Stimulated activated CD8-positive, alpha-beta memory T cell treated with anti-CD3 and anti-CD28 coated beads, Interleukin-12 subunit alpha, Interleukin-12 subunit beta, amount 100 ng/mL, for 24 hours (primary cell): ENCODE measurements around the gene SIRT5.

Experiments
- DNase-seq: peaks from one replicate; pipeline ENCODE4 v3.0.0-alpha.2; 2020; ENCODE audit errors: extremely low read depth

SIRT5 gene

GRCh38 chr6:13589801-13590200 is 15.4 kb downstream of the SIRT5 start:
- no peak for DNase-seq

- DNase-seq = no peak
Observed at GRCh38 chr6:13590574-13591153, 16.3 kb downstream of the SIRT5 start.

- no peak for DNase-seq
Observed at GRCh38 chr6:13591205-13591921, 17.0 kb downstream of the SIRT5 start.

GRCh38 chr6:13593103-13593502 is 18.7 kb downstream of the SIRT5 start:
- DNase-seq = no peak

- no peak for DNase-seq
Observed at GRCh38 chr6:13593720-13594119, 19.3 kb downstream of the SIRT5 start.

GRCh38 chr6:13597073-13597472 is 22.7 kb downstream of the SIRT5 start:
- no peak for DNase-seq

GRCh38 chr6:13600036-13600435 is 25.6 kb downstream of the SIRT5 start:
- no peak for DNase-seq

GRCh38 chr6:13604135-13604534 is 29.7 kb downstream of the SIRT5 start:
- no peak for DNase-seq

- no peak for DNase-seq
Observed at GRCh38 chr6:13604546-13605416, 30.4 kb downstream of the SIRT5 start.

- no peak for DNase-seq
Observed at GRCh38 chr6:13605634-13606033, 31.2 kb downstream of the SIRT5 start.

GRCh38 chr6:13611715-13612114 is 37.3 kb downstream of the SIRT5 start:
- no peak for DNase-seq

GRCh38 chr6:13613029-13613594 is 38.7 kb downstream of the SIRT5 start:
- no peak for DNase-seq

- no peak for DNase-seq
Observed at GRCh38 chr6:13614126-13614925, 39.9 kb downstream of the SIRT5 start.

GRCh38 chr6:13614926-13615791 is 40.8 kb downstream of the SIRT5 start, which contains the start of gene NOL7:
Gene NOL7, plus strand, starts transcription at chr6:13615335. Its CDS starts 24 bp downstream, at chr6:13615359.
- peak; percentile 91 for DNase-seq

- no peak for DNase-seq
Observed at GRCh38 chr6:13615792-13616120, 41.4 kb downstream of the SIRT5 start.

GRCh38 chr6:13617066-13617465 is 42.7 kb downstream of the SIRT5 start:
- DNase-seq = no peak

- DNase-seq = no peak
Observed at GRCh38 chr6:13624871-13625288, 50.5 kb downstream of the SIRT5 start.

- no peak for DNase-seq
Observed at GRCh38 chr6:13629459-13630116, 55.2 kb downstream of the SIRT5 start.

GRCh38 chr6:13630499-13630898 is 56.1 kb downstream of the SIRT5 start:
- DNase-seq = no peak

- no peak for DNase-seq
Observed at GRCh38 chr6:13633343-13633742, 58.9 kb downstream of the SIRT5 start.
